Fibroblast of lung (primary cell): ENCODE measurements around the gene SLC35F5. TPM values are rescaled to one million over a fixed set of nuclear protein-coding genes. Genes with fewer than 3 reads are reported as not detected.

Source experiments
- DNase-seq, 2 donors: peaks; one replicate each; pipeline versions ENCODE4 v3.0.0 to v3.0.0-alpha.2; 2010; ENCODE audit warnings: low read depth in 2 of 2
- H2AFZ ChIP-seq: 2 replicates; pipeline ENCODE4 v1.5.1; 2012; ENCODE audit warnings: low read length, control low read depth, inconsistent platforms
- H3K27ac ChIP-seq: 2 replicates; pipeline ENCODE4 v1.5.1; 2011; ENCODE audit warnings: low read length, control low read depth; ENCODE audit not compliant: insufficient read depth
- H3K27me3 ChIP-seq: 2 replicates; pipeline ENCODE4 v1.5.1; 2011; ENCODE audit warnings: mild to moderate bottlenecking, low read length; ENCODE audit not compliant: control insufficient read depth, insufficient read depth
- H3K36me3 ChIP-seq: 2 replicates; pipeline ENCODE4 v1.5.1; 2011; ENCODE audit warnings: low read length; ENCODE audit not compliant: control insufficient read depth, insufficient read depth
- H3K4me1 ChIP-seq: 2 replicates; pipeline ENCODE4 v1.5.1; 2011; ENCODE audit warnings: low read length; ENCODE audit not compliant: control insufficient read depth, insufficient read depth; ENCODE audit errors: extremely low read depth
- H3K4me2 ChIP-seq: 2 replicates; pipeline ENCODE4 v1.5.1; 2011; ENCODE audit warnings: low read length, control low read depth; ENCODE audit not compliant: insufficient read depth; ENCODE audit errors: extremely low read depth
- H3K4me3 ChIP-seq, 4 experiments: fragments of 200-600 bp in 1 of 4; sonication (generic) in 1 of 4; replicated peaks in 1 of 4; 2 replicates each; pipeline ENCODE4 v1.5.1; 2011 to 2016; ENCODE audit warnings: low read length in 4 of 4, low read depth in 3 of 4, mild to moderate bottlenecking in 3 of 4, control low read depth in 2 of 4, inconsistent platforms in 1 of 4, mixed read lengths in 1 of 4; ENCODE audit not compliant: insufficient read depth in 1 of 4; ENCODE audit errors: control extremely low read depth in 1 of 4
- H3K79me2 ChIP-seq: 2 replicates; pipeline ENCODE4 v1.5.1; 2012; ENCODE audit warnings: mild to moderate bottlenecking, low read length, inconsistent platforms; ENCODE audit not compliant: control insufficient read depth, insufficient read depth
- H3K9ac ChIP-seq: 2 replicates; pipeline ENCODE4 v1.5.1; 2011; ENCODE audit warnings: mild to moderate bottlenecking, low read length, control low read depth; ENCODE audit not compliant: insufficient read depth
- H3K9me3 ChIP-seq: 2 replicates; pipeline ENCODE4 v1.5.1; 2012; ENCODE audit warnings: low read depth, low read length; ENCODE audit not compliant: control insufficient read depth, insufficient read depth
- H4K20me1 ChIP-seq: 2 replicates; pipeline ENCODE4 v1.5.1; 2011; ENCODE audit warnings: low read length; ENCODE audit not compliant: control insufficient read depth, insufficient read depth; ENCODE audit errors: extremely low read depth
- EZH2 ChIP-seq: IDR thresholded peaks from 2 replicates; pipeline ENCODE4 v1.5.1; 2012; ENCODE audit warnings: low read length, control low read depth, mild to moderate bottlenecking; ENCODE audit errors: missing control alignments
- polyA plus RNA-seq, 2 donors: library from polyadenylated mRNA; depleted of rRNA in 1 of 2; stranded (reverse) in 1 of 2; unstranded in 1 of 2; fragments of >200 nt; gene quantifications; 2 replicates each; pipeline ENCODE4 v1.2.1, GENCODE V29; 2011 to 2012; ENCODE audit warnings: missing spikeins in 1 of 2
- total RNA-seq: library from RNA; depleted of rRNA; stranded (reverse); fragments of >200 nt; gene quantifications from 2 replicates; pipeline ENCODE4 v1.2.1, GENCODE V29; 2014
- TF ChIP-seq, protein P1 (sequence below), 2 donors: IDR thresholded peaks in 1 of 2; conservative IDR thresholded peaks in 1 of 2; 1 replicate in 1 of 2; 2 replicates in 1 of 2; pipeline ENCODE4 v1.5.1; 2011 to 2012; ENCODE audit warnings: low read length in 2 of 2, control low read depth in 1 of 2, inconsistent platforms in 1 of 2, low read depth in 1 of 2, mild to moderate bottlenecking in 1 of 2

Gene SLC35F5
- total and polyA plus RNA-seq, 2 donors (not counting 1 experiment from before 2014, with no cell fraction given) = 86.1 to 245 TPM

GRCh38 chr2:113765276-113765675 lies 8.8 kb upstream of the SLC35F5 start:
- Histone ChIP-seq H3K27me3 (no peaks in the 10 kb centered on the region), H2AFZ (no peak overlapping the region), H3K9ac (no peak overlapping the region), H3K9me3 (no peaks in the 10 kb centered on the region), H3K4me3 (no peak overlapping the region), H3K4me2 (no peak overlapping the region), H4K20me1 (no peaks in the 10 kb centered on the region), H3K79me2 (no peaks in the 10 kb centered on the region), H3K4me1 (peaks cover 17% of the 10 kb centered on the region), H3K27ac (no peak overlapping the region), H3K36me3 (no peaks in the 10 kb centered on the region)
- no peak for TF ChIP-seq EZH2
- DNase-seq = no peak

- H3K27me3 ChIP-seq = no peaks in the 10 kb centered on the region
- H3K9ac ChIP-seq = no peak overlapping the region
- H3K36me3 ChIP-seq = no peaks in the 10 kb centered on the region
- H3K4me2 ChIP-seq = peak overlapping the region; percentile 9
- peak overlapping the region; percentile 73 for H3K27ac ChIP-seq
- TF ChIP-seq, protein P1, sequence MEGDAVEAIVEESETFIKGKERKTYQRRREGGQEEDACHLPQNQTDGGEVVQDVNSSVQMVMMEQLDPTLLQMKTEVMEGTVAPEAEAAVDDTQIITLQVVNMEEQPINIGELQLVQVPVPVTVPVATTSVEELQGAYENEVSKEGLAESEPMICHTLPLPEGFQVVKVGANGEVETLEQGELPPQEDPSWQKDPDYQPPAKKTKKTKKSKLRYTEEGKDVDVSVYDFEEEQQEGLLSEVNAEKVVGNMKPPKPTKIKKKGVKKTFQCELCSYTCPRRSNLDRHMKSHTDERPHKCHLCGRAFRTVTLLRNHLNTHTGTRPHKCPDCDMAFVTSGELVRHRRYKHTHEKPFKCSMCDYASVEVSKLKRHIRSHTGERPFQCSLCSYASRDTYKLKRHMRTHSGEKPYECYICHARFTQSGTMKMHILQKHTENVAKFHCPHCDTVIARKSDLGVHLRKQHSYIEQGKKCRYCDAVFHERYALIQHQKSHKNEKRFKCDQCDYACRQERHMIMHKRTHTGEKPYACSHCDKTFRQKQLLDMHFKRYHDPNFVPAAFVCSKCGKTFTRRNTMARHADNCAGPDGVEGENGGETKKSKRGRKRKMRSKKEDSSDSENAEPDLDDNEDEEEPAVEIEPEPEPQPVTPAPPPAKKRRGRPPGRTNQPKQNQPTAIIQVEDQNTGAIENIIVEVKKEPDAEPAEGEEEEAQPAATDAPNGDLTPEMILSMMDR (conservative IDR thresholded peaks at IDR 0.05 in 1 of 2, IDR thresholded peaks at IDR 0.05 in 1 of 2; ENCODE audit: low read depth in 1 of 2, low read length in 2 of 2) = no peak
- TF ChIP-seq EZH2 = no peak
- no peak overlapping the region for H2AFZ ChIP-seq
- DNase-seq = peak; percentile 79 to 91
- H3K4me3 ChIP-seq = no peak overlapping the region
- H4K20me1 ChIP-seq = no peaks in the 10 kb centered on the region
- no peaks in the 10 kb centered on the region for H3K9me3 ChIP-seq
- H3K4me1 ChIP-seq = peaks cover 19% of the 10 kb centered on the region
- no peaks in the 10 kb centered on the region for H3K79me2 ChIP-seq
These were observed 6.1 kb upstream of the SLC35F5 start for GRCh38 chr2:113762377-113763118.

DNA sequence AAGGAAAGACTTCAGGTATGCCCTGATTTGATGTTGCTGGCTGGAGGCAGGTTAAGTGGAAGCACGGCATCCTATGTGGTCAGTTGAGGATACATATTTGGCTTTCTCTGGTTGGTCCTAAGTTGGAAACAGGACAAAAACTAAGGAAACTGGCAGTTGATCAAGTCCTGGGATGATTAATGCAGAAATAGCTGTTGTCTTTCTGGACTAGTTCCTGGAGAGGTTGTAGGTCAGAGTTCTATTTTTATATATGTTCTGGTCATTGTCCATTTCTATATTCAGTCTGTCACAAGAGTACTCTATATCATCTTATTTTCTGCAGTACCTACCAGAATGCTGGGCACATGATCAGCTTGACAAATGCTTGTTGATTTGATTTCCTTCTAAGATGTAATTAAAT lies 4.0 kb upstream of the SLC35F5 start:
- peak overlapping the region; percentile 9 for H3K4me2 ChIP-seq

More for the DNA sequence above, 4.0 kb upstream of the SLC35F5 start:
- Histone ChIP-seq H3K4me1 (peaks cover 19% of the 10 kb centered on the region), H2AFZ (no peak overlapping the region), H3K9ac (no peak overlapping the region), H3K4me3 (no peak overlapping the region), H3K27me3 (no peaks in the 10 kb centered on the region), H4K20me1 (no peaks in the 10 kb centered on the region), H3K79me2 (peaks cover 10% of the 10 kb centered on the region), H3K27ac (no peak overlapping the region), H3K9me3 (no peaks in the 10 kb centered on the region), H3K36me3 (no peaks in the 10 kb centered on the region)
- no peak for TF ChIP-seq EZH2
- TF ChIP-seq, protein P1 (conservative IDR thresholded peaks at IDR 0.05 in 1 of 2, IDR thresholded peaks at IDR 0.05 in 1 of 2; ENCODE audit: low read depth in 1 of 2, low read length in 2 of 2) = no peak
- DNase-seq = peak; percentile 65 to 80
